ENCODE results near the gene ELK1. TPM values are rescaled to one million over a fixed set of nuclear protein-coding genes. Genes with fewer than 3 reads are reported as not detected.
"Not testable (repeated sequence)": the region's sequence is repeated elsewhere in the genome, so short reads cannot be mapped to it uniquely, and the experiment has no call there.

The ELK1 gene
- total RNA-seq, 2 donors from 2014 or later, result 25.6 to 30.7 TPM

DNA sequence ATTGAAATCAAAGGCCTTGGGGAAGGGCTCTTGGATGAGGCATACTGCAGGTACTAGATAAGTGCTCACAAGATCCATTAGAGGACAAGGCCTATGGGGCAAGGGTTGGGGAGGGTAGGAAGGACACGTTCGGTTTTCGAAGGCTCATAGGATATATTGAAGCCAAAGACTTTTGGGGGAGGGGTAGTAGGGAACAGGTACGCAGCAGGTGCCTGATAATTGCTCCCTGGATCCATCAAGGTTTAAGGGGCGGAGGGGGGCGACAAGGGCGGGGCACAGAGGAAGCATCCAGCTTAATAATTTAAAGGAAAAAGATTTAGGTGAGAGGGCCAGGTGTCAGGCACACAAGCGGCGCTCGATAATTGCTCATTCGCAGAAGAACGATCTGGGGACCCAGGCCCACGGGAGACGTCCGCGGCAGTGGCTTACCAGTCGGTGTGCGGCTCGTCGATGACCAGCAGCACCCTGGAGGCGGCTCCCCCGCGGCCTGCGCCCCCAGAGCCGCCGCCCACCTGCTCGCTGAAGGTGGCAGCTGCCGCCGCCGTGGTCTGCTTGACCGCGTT is 31.4 kb downstream of the ELK1 start:
- DNase-seq (ENCODE audit: low spot score), result peak; percentile 62
- intact Hi-C loops (cut with DNase I), result no loop called here

DNA sequence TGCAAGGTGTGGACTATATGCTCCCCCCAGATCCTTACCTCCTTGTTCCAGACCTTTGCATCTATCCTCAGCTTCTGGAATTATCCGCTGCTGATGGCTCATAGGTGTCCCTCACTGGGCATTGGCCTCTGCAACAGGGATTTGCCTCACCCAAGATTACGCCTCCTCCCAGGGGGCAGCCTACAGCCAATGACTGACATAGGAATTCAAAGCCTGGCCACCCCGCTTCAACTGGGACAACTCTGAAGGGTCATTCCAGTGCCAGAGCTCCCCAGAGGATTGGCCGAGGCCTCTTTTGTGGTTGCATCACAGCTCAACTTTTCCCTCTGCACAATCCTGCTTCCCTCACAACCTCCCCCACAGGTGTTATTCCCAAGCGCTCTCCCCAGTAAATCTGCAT is 35.7 kb downstream of the ELK1 start:
- intact Hi-C loops (cut with DNase I), result loop anchor here in 1 of 2 donors (1.0 kb wide), 1 partner anchor 42 kb away; no protein-coding TSS in a partner anchor
- DNase-seq (ENCODE audit: low spot score), result peak; percentile 6

GRCh38 chrX:47613082-47613481 is 37.3 kb downstream of the ELK1 start:
- peak; percentile 45 for DNase-seq (ENCODE audit: low spot score)
- intact Hi-C loops (cut with DNase I), result no loop called here

DNA sequence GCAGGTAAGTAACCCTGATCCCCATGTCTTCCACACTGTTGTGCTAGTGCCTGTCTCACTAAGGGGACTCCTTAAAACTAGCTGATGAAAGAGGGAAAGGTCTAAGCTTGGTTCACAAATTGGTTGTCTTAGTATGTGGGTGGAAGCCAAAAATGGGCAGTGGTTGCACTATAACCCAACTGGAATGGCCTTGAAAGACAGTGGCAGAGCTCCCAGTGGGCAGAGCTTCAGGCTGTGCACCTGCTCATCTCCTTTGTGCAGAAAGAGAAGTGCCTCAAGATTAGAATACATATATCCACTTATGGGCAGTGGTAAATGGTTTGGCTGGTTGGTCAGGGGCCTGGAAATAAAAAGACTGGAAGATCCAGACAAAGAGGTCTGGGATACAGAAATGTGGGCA is 37.9 kb downstream of the ELK1 start:
- intact Hi-C loops (cut with DNase I), result no loop called here
- peak; percentile 23 for DNase-seq (ENCODE audit: low spot score)

- intact Hi-C loops (cut with DNase I), result no loop called here
- peak; percentile 4 for DNase-seq (ENCODE audit: low spot score)
These were observed 38.4 kb downstream of the ELK1 start for GRCh38 chrX:47611926-47612325.

- intact Hi-C loops (cut with DNase I), result no loop called here
- peak; percentile 2 for DNase-seq (ENCODE audit: low spot score)
These were observed 38.9 kb downstream of the ELK1 start for GRCh38 chrX:47611489-47611888.

DNA sequence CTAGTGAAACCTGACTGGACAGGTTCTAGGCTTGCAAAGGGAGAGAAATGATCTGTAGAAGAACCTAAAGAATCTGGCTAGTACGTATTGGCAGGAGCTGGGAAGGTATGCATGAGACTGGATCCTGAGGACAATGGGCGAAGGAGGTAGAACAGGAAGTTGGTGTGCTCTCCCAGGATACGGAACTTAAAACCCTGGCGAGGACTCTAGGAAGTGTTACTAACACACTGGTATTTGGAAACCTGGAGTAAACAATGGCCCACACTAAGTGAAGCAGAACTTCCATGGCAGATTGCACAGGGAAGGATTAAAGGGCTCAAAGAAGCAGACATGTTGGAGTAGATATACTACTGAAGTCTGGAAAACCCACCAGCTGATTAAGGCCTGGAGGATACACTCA is 39.9 kb downstream of the ELK1 start:
- intact Hi-C loops (cut with DNase I), result no loop called here
- DNase-seq (ENCODE audit: low spot score), result no peak

DNA sequence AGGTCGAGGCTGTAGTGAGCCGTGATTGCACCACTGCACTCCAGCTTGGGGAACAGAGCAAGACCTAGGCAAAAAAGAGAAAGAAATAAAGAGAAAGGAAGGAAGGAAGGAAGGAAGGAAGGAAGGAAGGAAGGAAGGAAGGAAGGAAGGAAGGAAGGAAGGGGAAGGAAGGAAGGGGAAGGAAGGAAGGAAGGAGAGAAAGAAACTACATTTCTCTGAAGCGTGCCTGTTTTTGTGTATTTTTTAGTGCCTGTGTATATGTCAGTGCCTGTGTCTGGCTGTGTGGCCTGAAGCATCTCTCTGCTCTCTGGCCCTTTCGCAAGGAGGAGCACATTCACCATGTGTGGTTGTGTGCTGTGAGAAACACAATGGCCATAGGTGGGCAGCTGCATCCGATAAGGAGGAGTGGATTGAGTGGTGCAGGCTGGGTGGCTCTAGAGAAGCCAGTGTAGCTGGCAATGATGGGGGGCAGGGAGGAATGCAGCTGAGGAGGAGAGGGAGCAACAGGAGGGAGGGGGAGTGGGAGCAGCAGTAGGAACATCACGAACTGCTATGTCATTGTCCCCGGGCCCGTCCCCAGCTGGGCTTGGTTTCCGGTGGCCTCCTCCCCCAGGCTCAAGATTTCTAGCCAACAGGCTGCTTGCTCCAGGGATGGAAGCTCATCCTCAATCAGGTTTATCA is 42.1 kb downstream of the ELK1 start:
- intact Hi-C loops (cut with DNase I), result no loop called here
- peak; percentile 76 for DNase-seq (ENCODE audit: low spot score)

GRCh38 chrX:47607091-47607490 is 43.3 kb downstream of the ELK1 start:
- intact Hi-C loops (cut with DNase I), result no loop called here
- DNase-seq (ENCODE audit: low spot score), result no peak

DNA sequence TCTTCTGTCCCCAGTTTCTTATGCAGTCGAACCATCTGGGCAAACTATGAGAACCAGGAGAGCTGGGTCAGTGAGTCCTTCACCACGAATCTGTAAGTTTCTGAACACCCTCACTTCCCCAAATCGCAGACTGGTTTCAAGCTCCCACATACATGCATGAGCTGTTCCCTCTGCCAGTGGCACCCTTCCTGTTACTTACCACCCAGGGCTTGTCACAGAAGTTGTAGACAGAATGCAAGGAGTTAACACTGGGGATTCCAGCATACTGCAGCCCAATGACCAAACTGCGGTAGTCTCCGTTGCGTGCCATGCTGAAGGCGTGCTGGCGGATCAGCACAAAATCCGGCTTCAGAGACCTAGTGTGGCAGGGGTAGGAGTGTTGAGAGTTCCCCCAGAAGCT is 45.3 kb downstream of the ELK1 start:
- DNase-seq (ENCODE audit: low spot score), result no peak
- intact Hi-C loops (cut with DNase I), result no loop called here

DNA sequence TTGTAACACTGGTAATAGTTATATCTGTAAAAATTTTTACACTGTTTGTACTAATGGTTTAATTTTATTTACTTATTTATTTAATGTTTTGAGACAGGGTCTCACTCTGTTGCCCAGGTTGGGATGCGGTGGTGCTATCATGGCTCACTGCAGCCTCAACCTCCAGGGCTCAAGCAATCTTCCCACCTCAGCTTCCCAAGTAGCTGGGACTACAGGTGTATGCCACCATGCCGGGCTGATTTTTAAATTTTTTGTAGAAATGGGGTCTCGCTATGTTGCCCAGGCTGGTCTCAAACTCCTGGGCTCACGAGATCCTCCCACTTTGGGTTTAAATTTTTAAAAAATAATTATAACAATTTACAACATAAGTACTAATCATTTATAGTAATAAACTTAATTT is 47.2 kb downstream of the ELK1 start:
- peak; percentile 4 for DNase-seq (ENCODE audit: low spot score)
- intact Hi-C loops (cut with DNase I), result not testable (repeated sequence)

DNA sequence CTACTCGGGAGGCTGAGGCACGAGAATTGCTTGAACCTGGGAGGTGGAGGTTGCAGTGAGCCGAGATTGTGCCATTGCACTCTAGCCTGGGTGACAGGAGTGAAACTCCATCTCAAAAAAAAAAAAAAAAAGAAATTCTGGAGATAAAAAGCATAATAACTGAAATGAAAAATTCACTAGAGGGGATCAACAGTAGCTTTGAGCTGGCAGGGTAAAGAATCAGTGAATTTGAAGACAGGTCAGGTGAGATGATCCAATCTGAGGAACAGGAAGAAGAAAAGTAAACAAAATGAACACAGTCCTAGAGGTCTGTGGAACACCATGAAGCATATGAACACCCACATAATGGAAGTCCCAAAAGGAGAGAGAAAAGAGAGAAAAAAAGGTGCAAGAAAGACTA is 53.1 kb downstream of the ELK1 start:
- intact Hi-C loops (cut with DNase I), result no loop called here
- no peak for DNase-seq (ENCODE audit: low spot score)

- no peak for DNase-seq (ENCODE audit: low spot score)
- intact Hi-C loops (cut with DNase I), result no loop called here
These were observed 54.1 kb downstream of the ELK1 start for GRCh38 chrX:47596256-47596655.

GRCh38 chrX:47595716-47596251 is 54.6 kb downstream of the ELK1 start:
- intact Hi-C loops (cut with DNase I), result no loop called here
- DNase-seq (ENCODE audit: low spot score), result peak; percentile 6

- intact Hi-C loops (cut with DNase I), result no loop called here
These were observed 56.8 kb downstream of the ELK1 start for GRCh38 chrX:47593522-47593921.

DNA sequence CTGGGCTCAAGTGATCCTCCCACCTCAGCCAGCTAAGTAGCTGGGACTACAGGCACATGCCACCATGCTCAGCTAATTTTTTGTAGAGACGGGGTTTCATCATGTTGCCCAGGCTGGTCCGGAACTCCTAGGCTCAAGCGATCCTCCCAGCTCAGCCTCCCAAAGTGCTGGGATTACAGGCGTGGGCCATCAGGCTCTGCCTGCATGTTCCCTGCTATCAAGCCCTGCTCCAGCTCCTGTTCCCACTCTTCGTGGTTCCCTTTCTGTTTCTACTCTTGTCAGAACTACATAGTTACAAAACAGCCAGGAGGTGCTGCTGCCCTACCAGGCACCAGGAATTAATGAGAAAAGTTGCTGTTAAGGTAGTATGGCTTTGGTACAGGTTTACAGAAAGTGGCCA is 59.4 kb downstream of the ELK1 start:
- DNase-seq (ENCODE audit: low spot score), result peak; percentile 0

More at GRCh38 chrX:47593522-47593921, 56.8 kb downstream of the ELK1 start:
- no peak for DNase-seq (ENCODE audit: low spot score)

DNA sequence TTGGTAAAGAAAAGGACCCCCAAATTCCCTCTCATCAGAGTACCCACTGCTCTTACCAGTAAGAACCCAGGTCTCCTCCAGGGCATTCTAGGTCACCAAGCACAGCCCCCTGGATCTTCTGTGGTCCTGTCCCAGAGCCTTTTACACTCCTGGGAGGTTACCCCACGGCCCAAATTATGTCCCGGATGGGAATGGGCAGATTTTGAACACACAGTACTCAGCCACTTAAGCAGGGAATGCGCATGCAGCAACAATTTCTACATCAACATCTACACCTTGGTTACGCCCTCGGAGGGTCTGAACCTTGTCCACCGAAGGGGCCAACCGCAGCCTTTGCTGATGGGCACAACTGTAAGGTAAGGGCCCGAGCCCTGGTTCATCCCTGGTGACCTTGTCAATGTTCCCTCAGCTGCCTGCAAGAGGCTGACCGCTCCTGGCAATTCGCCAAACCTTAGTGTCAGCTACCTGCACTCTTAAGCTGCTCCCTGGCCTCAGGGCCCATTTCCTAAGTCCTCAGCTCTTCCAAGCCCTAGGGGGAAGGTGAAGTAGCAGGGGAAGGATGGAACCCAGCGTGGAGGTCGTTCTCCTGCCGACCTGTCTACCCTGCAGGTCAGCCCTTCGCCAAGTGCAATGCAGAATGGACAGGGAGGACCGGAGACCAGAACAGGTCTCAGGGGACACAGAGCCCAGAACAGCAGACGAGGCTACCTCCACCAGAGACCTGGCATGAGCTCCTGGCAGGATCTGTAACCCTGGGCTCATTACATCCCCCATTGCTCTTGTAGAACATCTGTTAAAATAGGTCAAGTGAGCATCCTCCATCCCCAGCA is 62.2 kb downstream of the ELK1 start:
- DNase-seq (ENCODE audit: low spot score), result peak; percentile 83
- intact Hi-C loops (cut with DNase I), result no loop called here

More for the DNA sequence above, 59.4 kb downstream of the ELK1 start:
- intact Hi-C loops (cut with DNase I), result no loop called here

DNA sequence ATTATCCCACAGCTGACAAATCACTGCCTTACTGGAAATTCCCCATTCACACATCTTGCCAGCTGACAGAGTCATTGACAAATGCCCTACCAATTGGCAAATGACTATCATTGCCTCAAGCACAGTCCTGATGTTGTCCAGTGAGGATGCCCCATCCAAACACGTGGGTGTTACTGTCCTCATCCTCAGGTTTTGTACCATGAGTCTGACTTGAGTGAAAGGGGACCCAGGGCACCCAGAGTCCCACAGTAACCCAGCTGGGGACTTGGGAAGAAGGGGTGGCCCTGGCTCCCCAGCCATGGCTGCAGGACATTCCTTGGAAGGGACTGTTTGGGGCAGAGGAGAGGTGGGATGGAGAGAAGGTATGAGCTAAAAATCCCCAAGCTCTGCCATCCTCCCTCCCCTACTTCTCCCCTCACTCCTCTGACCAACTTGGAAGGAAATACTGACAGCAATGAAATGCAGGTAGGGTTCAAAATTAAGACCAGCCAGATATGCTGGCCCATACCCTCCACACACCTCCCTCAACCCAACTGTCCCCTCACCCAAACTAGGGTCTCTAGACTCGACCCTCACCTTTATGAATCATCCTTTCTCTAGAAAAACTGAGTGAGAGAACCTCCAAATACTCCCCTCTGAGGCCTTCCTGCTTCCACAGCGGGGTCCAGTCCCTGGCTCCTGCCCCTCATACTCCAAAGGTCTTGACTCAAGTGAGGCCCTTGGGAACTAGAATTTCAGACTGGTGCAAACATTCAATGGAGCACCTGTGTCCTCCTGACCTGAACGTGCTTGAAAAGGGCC is 63.1 kb downstream of the ELK1 start:
- DNase-seq (ENCODE audit: low spot score), result peak; percentile 50

DNA sequence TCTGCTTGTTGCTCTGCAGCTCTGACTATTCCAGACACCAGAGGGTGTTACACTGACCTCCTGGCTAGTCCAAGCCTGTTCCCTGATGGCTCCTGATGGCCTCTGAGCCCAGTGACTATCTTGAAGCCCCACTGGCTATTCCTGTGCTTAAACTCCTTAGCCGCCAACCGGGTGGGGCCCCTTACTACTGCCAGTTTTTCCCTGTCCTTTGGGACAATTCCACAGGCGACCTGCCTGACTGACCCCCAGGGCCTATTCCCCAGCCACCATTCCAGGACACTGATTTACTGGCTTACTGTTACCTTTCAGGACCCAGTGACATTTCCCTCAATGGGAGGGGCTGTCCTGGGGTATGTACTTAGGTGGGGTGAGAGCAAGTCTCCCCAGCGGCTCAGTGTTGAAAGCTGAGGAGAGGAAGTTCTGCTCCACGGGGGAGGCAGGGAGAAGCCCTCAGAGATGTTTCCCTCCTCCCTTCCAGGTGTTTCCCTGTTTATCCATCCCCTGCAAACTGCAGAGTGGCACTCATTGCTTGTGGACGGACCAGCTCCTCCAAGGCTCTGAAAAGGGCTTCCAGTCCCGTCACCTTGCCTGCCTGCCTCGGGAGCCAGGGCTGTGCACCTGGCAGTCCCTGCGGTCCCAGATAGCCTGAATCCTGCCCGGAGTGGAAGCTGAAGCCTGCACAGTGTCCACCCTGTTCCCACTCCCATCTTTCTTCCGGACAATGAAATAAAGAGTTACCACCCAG is 64.1 kb downstream of the ELK1 start:
- intact Hi-C loops (cut with DNase I), result no loop called here
- no peak for DNase-seq (ENCODE audit: low spot score)

More for the DNA sequence above, 63.1 kb downstream of the ELK1 start:
- intact Hi-C loops (cut with DNase I), result no loop called here
